Neural crest cell (in vitro differentiated cells): ENCODE data around the gene ZNF518A. TPM values are rescaled to one million over a fixed set of nuclear protein-coding genes. Genes with fewer than 3 reads are reported as not detected.

Experiments
- DNase-seq: peaks from one replicate; pipeline ENCODE4 v3.0.0; 2021; ENCODE audit warnings: low read depth, mixed read lengths, low spot score
- H3K27ac Mint-ChIP-seq: one replicate; pipeline ENCODE4 v1.8.0; 2021; ENCODE audit warnings: mild to moderate bottlenecking, mixed read lengths; ENCODE audit not compliant: unreplicated experiment
- H3K27me3 Mint-ChIP-seq: 2 replicates; pipeline ENCODE4 v1.8.0; 2021; ENCODE audit warnings: low read depth, mild to moderate bottlenecking, mixed read lengths
- H3K36me3 Mint-ChIP-seq: 2 replicates; pipeline ENCODE4 v1.8.0; 2021; ENCODE audit warnings: low read depth, mild to moderate bottlenecking, mixed read lengths
- H3K4me1 Mint-ChIP-seq: 2 replicates; pipeline ENCODE4 v1.8.0; 2021; ENCODE audit warnings: mixed read lengths
- H3K4me3 Mint-ChIP-seq: one replicate; pipeline ENCODE4 v1.8.0; 2021; ENCODE audit warnings: mild to moderate bottlenecking, mixed read lengths
- H3K9me3 Mint-ChIP-seq: 2 replicates; pipeline ENCODE4 v1.8.0; 2021; ENCODE audit warnings: mixed read lengths
- total RNA-seq: library from RNA; stranded (reverse); gene quantifications from 2 replicates; pipeline ENCODE4 v1.2.1, GENCODE V29; 2021
- TF ChIP-seq, protein P1 (sequence below): fragments of 200-600 bp; sonication (generic); conservative IDR thresholded peaks from 2 replicates; pipeline ENCODE4 v1.5.0; 2021; ENCODE audit warnings: antibody characterized with exemption, mild to moderate bottlenecking

ZNF518A gene
- total RNA-seq, 1 donor from 2014 or later, result 31.2 TPM

DNA sequence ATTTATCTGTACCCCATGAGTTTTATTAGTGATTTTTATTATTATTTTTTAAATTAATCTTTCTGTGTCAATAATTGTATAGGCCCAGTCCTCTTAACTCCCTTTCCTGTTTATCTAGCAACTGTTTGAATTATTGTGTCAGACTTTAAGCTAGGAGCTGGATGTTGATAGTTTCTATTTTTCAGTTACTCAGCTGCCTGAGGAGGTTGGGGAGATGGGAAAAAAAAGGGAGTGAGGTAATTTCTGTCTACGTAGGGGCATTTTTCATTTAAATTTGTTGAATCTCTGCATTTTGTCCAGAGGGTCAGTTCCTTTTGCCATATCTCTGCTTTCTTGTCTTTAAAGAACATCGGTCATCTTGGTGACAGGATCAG is 5.0 kb upstream of the ZNF518A start:
- no peak for DNase-seq
- peaks cover 3% of the 10 kb centered on the region for H3K9me3 Mint-ChIP-seq
- peaks cover 35% of the 10 kb centered on the region for H3K27me3 Mint-ChIP-seq
- TF ChIP-seq, protein P1, sequence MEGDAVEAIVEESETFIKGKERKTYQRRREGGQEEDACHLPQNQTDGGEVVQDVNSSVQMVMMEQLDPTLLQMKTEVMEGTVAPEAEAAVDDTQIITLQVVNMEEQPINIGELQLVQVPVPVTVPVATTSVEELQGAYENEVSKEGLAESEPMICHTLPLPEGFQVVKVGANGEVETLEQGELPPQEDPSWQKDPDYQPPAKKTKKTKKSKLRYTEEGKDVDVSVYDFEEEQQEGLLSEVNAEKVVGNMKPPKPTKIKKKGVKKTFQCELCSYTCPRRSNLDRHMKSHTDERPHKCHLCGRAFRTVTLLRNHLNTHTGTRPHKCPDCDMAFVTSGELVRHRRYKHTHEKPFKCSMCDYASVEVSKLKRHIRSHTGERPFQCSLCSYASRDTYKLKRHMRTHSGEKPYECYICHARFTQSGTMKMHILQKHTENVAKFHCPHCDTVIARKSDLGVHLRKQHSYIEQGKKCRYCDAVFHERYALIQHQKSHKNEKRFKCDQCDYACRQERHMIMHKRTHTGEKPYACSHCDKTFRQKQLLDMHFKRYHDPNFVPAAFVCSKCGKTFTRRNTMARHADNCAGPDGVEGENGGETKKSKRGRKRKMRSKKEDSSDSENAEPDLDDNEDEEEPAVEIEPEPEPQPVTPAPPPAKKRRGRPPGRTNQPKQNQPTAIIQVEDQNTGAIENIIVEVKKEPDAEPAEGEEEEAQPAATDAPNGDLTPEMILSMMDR, result no peak
- peaks cover 25% of the 10 kb centered on the region for H3K4me1 Mint-ChIP-seq
- H3K36me3 Mint-ChIP-seq, result peaks cover 2% of the 10 kb centered on the region
- no peak overlapping the region for H3K27ac Mint-ChIP-seq
- H3K4me3 Mint-ChIP-seq, result peak overlapping the region; percentile 87

DNA sequence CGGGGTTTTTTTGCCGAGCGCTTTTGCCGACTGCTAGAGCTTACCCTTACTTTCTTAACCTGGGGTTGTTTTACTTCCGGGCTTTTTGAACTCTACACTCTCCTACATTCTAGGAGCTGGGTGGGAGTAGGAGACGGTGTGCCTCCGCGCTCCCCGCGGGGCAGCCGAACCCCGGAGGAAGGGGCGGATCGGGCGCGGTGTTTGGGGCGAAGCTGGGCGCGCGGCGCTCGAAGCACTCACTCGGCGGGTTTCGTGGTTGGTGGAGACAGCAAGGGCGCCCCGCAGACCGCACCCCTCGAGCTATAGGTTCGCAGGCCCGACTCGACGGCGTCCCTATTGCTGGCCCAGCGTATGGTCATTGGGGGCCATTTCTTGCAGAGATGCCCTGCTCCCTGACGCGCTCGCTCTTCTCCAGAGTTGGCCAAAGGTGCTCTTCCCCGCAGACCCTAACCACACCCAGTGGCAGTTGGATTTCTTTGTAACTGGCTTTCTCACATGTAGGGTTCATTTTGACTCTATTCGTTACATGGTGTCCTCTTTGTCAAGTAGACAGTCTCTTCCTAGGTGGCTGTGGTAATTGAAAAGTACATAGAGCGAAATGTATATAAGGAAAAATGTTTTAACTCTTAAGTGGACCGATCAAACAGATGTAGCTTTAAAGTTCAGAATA is 364 bp downstream of the ZNF518A start:
- peak; percentile 69 for DNase-seq
- Mint-ChIP-seq H3K4me3 (peak overlapping the region; percentile 96), H3K36me3 (peaks cover 18% of the 10 kb centered on the region), H3K27ac (peak overlapping the region; percentile 100), H3K9me3 (peaks cover 3% of the 10 kb centered on the region), H3K27me3 (peaks cover 33% of the 10 kb centered on the region), H3K4me1 (peaks cover 29% of the 10 kb centered on the region)
- TF ChIP-seq, protein P1, result peak; percentile 10

DNA sequence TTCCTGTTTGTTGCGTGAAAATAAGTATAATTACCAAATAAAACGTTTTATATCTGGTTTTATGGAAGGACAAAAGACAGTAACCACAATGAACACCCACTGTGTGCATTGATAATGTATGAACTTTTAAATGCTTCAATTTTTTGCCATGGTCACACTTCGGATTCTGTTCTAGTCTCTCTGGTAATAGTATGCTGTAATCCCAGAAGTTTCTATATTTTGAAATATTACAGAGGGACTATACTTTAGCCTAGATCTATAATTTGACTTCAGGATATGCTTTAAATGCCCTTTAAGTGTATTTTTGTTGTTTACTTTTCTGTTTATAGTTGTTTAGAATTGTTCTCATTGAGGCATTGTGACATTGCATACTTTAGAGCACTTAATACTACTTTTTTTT is 1.5 kb downstream of the ZNF518A start:
- H3K4me1 Mint-ChIP-seq, result peaks cover 25% of the 10 kb centered on the region
- H3K36me3 Mint-ChIP-seq, result peaks cover 22% of the 10 kb centered on the region
- DNase-seq, result no peak
- TF ChIP-seq, protein P1, result no peak
- H3K27me3 Mint-ChIP-seq, result peaks cover 25% of the 10 kb centered on the region
- H3K4me3 Mint-ChIP-seq, result peak overlapping the region; percentile 96
- H3K27ac Mint-ChIP-seq, result no peak overlapping the region
- H3K9me3 Mint-ChIP-seq, result peaks cover 3% of the 10 kb centered on the region

DNA sequence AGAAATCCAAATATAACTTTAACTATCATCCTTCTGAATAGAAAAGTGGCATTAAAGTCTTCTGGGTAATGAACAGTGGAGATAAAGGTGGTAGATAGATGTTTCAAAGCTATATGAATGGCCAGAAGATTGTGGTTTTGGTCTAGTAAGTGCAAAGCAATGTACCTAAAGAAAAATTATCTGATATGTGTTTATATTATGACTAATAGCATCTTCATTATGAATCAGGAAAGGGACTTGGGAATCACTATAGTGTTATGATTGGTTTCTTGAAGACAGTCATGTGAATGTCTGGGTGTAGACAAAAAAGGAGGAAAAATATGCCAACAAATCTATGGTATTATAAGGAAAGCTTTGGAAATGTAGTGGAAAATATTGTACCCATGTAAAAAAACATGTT is 3.0 kb downstream of the ZNF518A start:
- Mint-ChIP-seq H3K27me3 (peaks cover 15% of the 10 kb centered on the region), H3K36me3 (peaks cover 26% of the 10 kb centered on the region), H3K27ac (no peak overlapping the region), H3K4me1 (peaks cover 25% of the 10 kb centered on the region), H3K9me3 (peaks cover 3% of the 10 kb centered on the region), H3K4me3 (no peak overlapping the region)
- TF ChIP-seq, protein P1, result no peak
- no peak for DNase-seq

DNA sequence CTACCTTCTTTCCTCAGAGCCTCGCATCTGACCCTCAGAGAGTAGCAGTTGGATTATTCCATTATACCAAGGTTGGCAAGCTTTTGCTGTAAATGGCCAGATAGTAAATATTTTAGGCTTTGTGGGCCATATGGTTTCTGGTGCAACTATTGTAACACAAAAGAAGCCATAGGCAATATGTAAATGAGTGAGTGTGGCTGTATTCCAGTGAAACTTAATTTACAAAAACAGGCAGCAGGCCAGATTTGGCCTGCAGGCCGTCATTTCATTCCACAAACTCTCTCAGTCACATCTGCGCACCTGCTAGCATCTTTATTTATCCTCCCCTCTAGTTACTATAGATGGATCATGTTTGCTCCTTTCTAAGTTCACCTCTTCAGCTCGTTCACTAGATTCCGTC is 6.7 kb downstream of the ZNF518A start:
- H3K4me3 Mint-ChIP-seq, result no peak overlapping the region
- no peak overlapping the region for H3K27ac Mint-ChIP-seq
- H3K36me3 Mint-ChIP-seq, result peaks cover 31% of the 10 kb centered on the region
- TF ChIP-seq, protein P1, result no peak
- no peaks in the 10 kb centered on the region for H3K9me3 Mint-ChIP-seq
- H3K27me3 Mint-ChIP-seq, result no peaks in the 10 kb centered on the region
- DNase-seq, result no peak
- H3K4me1 Mint-ChIP-seq, result peaks cover 10% of the 10 kb centered on the region
